ENCODE measurements around the gene TREH. TPM values are rescaled to one million over a fixed set of nuclear protein-coding genes. Genes with fewer than 3 reads are reported as not detected.

TREH gene, protein sequence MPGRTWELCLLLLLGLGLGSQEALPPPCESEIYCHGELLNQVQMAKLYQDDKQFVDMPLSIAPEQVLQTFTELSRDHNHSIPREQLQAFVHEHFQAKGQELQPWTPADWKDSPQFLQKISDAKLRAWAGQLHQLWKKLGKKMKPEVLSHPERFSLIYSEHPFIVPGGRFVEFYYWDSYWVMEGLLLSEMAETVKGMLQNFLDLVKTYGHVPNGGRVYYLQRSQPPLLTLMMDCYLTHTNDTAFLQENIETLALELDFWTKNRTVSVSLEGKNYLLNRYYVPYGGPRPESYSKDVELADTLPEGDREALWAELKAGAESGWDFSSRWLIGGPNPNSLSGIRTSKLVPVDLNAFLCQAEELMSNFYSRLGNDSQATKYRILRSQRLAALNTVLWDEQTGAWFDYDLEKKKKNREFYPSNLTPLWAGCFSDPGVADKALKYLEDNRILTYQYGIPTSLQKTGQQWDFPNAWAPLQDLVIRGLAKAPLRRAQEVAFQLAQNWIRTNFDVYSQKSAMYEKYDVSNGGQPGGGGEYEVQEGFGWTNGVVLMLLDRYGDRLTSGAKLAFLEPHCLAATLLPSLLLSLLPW
- not detected in 2 replicates for total RNA-seq

DNA sequence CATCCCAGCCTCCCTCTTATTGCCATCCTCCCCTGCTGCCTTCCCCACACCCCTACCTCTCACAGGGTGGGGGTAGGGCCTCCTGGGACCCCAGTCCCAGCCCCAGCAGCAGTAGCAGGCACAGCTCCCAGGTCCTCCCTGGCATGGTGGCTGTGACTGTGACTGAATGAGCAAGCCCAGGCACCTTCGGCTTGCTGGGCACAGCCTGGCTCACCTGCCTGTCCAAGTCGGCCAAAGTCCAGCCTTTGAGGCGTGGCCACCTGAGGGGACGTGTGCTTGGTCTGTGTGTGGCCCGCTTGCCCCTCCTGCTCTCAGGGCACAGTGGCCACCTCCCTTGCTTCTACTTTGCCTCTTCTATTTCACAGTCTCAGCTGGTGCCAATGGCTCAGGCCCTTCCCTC is at the start of gene TREH:
TSS of gene TREH (minus strand) at position 168 of the 400 bp plus-strand sequence. CDS start at position 145, 23 bp downstream.

DNA sequence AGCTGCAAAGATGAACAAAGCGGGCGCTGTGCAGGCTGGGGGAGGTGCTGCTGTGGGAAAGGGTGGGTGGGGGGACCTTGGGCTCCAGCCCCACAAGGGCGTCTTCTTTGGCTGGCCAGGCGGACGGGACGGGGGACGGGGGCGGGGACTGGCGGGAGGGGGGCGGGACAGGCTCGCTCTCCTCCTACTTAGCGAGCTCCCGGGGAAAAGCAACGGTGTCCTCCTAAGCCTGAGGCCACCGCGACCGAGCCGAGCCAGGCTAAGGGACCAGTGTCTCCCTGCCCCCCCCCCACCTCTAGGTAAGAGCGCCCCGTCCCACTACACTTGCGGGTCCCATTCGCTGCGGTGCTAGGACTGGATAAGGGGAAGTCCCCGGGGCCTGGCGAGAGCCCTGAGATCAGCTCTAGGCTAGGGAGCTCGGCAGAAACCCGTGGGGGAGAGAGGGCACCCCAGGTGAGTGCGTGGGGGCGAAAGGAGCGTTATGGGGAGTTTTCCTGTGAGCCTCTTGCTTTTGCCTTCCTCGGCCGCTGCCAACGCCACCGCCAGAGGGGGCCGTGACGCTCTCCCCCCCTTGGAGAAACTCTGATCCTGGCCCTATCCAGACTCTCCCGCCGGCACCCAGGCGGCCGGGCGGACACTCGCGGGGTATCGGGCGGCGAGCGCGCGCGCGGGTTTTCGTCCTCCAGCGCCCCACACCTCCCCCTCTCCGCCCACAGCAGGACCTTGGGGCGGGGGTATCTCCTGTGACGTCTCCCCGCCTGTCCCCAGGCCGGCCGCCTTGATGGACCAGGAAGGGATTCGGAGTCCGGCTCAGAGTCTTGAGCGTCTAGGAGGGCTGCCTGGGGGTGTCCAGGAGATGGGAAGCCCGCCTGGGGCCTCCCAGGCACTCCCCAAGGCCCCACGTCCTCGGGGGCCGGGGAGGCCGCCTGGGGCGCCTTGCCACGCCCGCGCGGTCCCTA is 71.8 kb downstream of the TREH start, which contains the start of gene PHLDB1:
TSS of gene PHLDB1 (plus strand) at position 215 of the 959 bp plus-strand sequence. CDS start 6,222 bp downstream, outside the sequence.

Small RNAs within 50 kb of the gene (small RNA-seq; reads per million reads assigned to genes)
- not detected for gene RNU6-376P

Other genes with a start within 250 kb of the TREH start
- 59.4 and 67.2 TPM in 2 replicates for gene KMT2A, start 243.2 kb downstream of the TREH start, total RNA-seq
- 0.27 and 0.50 TPM in 2 replicates for gene TTC36, start 152.2 kb downstream of the TREH start, total RNA-seq
- gene TMEM25, start 148.5 kb downstream of the TREH start, total RNA-seq: 8.5 and 13.6 TPM in 2 replicates
- gene IFT46, start 113.7 kb downstream of the TREH start, total RNA-seq: 26.7 and 33.6 TPM in 2 replicates
- gene ARCN1, start 107.2 kb downstream of the TREH start, total RNA-seq: 211 and 219 TPM in 2 replicates
- gene PHLDB1, start 72.0 kb downstream of the TREH start, total RNA-seq: 110 and 115 TPM in 2 replicates
- 198 and 201 TPM in 2 replicates for gene DDX6, start 111.5 kb upstream of the TREH start, total RNA-seq
- gene CXCR5, start 204.2 kb upstream of the TREH start, total RNA-seq: not detected in 2 replicates
- gene BCL9L, start 246.3 kb upstream of the TREH start, total RNA-seq: 10.4 and 21.6 TPM in 2 replicates